Right cardiac atrium (tissue), 5 donors: Measurements from ENCODE around the gene BSND. TPM values are rescaled to one million over a fixed set of nuclear protein-coding genes. Genes with fewer than 3 reads are reported as not detected.
"Not testable (repeated sequence)": the region's sequence is repeated elsewhere in the genome, so short reads cannot be mapped to it uniquely, and the experiment has no call there.

Source experiments
- ATAC-seq, 2 donors: fragments of 200-7000 bp; cut with Tn5 transposase; one replicate each; pipeline versions ENCODE4 v1.8.0 to v1.9.1; 2020; ENCODE audit warnings: moderate library complexity in 2 of 2, mild to moderate bottlenecking in 1 of 2
- DNase-seq, 3 donors: peaks; one replicate each; pipeline ENCODE4 v3.0.0-alpha.2; 2020
- H3K27ac ChIP-seq: one replicate; pipeline ENCODE4 v1.5.1; 2013; ENCODE audit warnings: mild to moderate bottlenecking, low read length, control low read depth, moderate library complexity
- H3K27me3 ChIP-seq: one replicate; pipeline ENCODE4 v1.6.1; 2013; ENCODE audit not compliant: control insufficient read depth, insufficient read depth
- H3K4me1 ChIP-seq: one replicate; pipeline ENCODE4 v1.6.1; 2013; ENCODE audit warnings: low read length; ENCODE audit not compliant: control insufficient read depth, insufficient read depth
- H3K4me3 ChIP-seq: one replicate; pipeline ENCODE4 v1.5.1; 2013; ENCODE audit warnings: low read length, control low read depth
- H3K9me3 ChIP-seq: one replicate; pipeline ENCODE4 v1.6.1; 2013; ENCODE audit warnings: low read length; ENCODE audit not compliant: control insufficient read depth
- whole genome bisulfite sequencing: extraction: QIAGEN DNeasy Blood & Tissue Kit; methylation state at CpG from one replicate; pipeline ENCODE4 v1.1.7; 2013; 5-methylcytosine and 5-hydroxymethylcytosine counted together
- intact Hi-C, 4 donors: fragments of 100-400 bp; cut with DNase I; formaldehyde crosslinking; loops; one replicate each; pipeline versions ENCODE4 v1.11.0 to v1.14.0; 2022 to 2023
- polyA plus RNA-seq: library from polyadenylated mRNA; stranded (reverse); fragments of 200-250 nt; gene quantifications from one replicate; pipeline ENCODE4 v1.2.3, GENCODE V29; 2013
- total RNA-seq, 4 donors: library from RNA; stranded (reverse); fragmentation: NEBNext Ultra II Directional; extraction: Animal tissue kit (Norgen Biotek cat#: 25700); gene quantifications; one replicate each; pipeline ENCODE4 v1.2.1, GENCODE V29; 2021
- donor health status: healthy with polysubstance abuse.
- donor health status: DM: no; HTN: yes; CAD: no.
- donor health status: DM: no; HTN: no; CAD: no.
- donor health status: DM: no; HTN: yes; CAD: no; lungs with severe emphysema.
- donor health status: DM: yes; HTN: yes; CAD: no.

Gene BSND
- total and polyA plus RNA-seq, 5 donors, result not detected

- WGBS, result 83% methylated on average over 4 of the region's 4 CpGs
- H3K27ac ChIP-seq, result no peak overlapping the region
- DNase-seq, result no peak
- no peaks in the 10 kb centered on the region for H3K9me3 ChIP-seq
- ATAC-seq, result no peak
- H3K4me1 ChIP-seq, result no peaks in the 10 kb centered on the region
- H3K27me3 ChIP-seq, result no peaks in the 10 kb centered on the region
- no peak overlapping the region for H3K4me3 ChIP-seq
- intact Hi-C loops, result no loop called here
Measured at GRCh38 chr1:54962612-54963395, 35.9 kb upstream of the BSND start.

DNA sequence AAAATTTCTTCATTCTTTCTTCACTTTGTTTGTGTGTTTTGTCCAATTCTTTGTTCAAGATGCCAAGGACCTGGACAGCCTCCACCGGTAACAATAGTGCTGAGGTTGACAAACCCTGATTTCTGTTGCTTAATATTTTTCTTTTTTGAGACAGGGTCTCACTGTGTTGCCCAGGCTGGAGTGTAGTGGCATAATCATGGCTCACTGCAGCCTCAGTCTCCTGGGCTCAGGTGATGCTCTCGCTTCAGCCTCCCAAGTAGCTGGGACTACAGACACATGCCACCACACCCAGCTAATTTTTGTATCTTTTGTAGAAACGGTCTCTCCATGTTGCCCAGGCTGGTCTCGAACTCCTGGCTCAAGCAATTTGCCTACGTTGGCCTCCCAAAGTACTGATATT, 34.9 kb upstream of the BSND start:
- H3K27me3 ChIP-seq, intact Hi-C loops, H3K9me3 ChIP-seq, H3K4me3 ChIP-seq, ATAC-seq, H3K27ac ChIP-seq, DNase-seq, H3K4me1 ChIP-seq: not testable (repeated sequence)
- 90% methylated on average over 5 of the region's 5 CpGs for WGBS

DNA sequence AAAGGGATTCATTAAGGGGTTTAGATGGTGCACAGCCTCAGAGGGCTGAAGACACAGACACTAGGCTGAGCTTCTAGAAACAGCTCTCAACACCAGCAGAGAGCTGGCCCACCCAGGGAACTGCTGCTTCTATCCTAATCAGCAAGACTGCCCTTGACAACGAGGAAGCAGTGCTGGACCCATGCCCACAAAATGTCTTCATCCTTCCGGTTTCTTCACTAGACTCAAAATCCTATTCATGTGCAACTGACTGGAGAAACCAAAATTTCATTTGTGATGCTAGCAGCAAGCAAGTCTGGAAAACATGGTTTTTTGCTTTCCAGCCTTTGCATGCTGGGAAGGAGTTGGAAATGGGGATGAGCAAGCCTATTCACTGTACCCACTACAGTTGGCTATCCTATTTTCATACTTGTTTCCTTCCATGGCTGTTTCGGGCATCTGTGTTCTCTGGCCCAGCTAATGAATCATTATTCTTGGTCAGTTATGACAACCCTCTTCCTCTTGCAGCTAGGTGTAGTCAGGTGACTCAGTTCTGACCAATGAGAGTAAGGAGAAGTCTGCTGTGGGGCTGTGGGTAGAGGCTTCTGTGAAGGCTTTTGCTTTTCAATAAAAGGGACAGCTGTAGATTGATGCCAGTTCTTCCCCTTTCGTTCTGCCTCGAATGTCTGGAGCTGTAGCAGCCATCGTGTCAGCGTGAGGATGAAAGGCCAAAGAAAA, 33.0 kb upstream of the BSND start:
- Histone ChIP-seq H3K27me3 (no peaks in the 10 kb centered on the region), H3K9me3 (no peaks in the 10 kb centered on the region), H3K27ac (no peak overlapping the region), H3K4me1 (no peaks in the 10 kb centered on the region), H3K4me3 (no peak overlapping the region)
- intact Hi-C loops, result no loop called here
- 46% methylated on average over 7 of the region's 7 CpGs for WGBS
- DNase-seq (peak; percentile 72 to 83 (median 81)), ATAC-seq (peak; percentile 56 to 59)

- ATAC-seq, result no peak
- H3K27ac ChIP-seq, result no peak overlapping the region
- 76% methylated on average over 5 of the region's 5 CpGs for WGBS
Measured at GRCh38 chr1:54967372-54967771, 31.4 kb upstream of the BSND start.

DNA sequence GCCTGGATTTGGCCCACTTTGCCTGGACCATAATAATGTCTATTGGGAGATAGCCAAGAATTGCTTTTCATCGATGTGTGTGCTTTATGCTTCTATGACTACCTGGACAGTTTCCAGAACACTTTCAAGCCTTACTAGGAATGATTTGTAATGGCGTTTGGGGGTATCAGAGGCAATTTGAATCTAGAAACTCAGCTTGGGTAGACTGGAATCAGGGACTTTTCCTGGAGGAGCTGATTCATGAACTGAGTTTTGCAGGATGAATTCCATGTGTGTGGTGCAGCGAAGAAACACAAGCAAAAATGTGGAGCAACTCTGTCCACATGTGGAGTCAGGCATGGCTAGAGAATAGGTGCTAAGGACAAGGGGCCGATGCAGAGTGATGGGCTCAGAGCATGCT, 30.2 kb upstream of the BSND start:
- ATAC-seq, result no peak
- intact Hi-C loops, result no loop called here
- no peaks in the 10 kb centered on the region for H3K9me3 ChIP-seq

More at GRCh38 chr1:54967372-54967771, 31.4 kb upstream of the BSND start:
- no peak overlapping the region for H3K4me3 ChIP-seq
- H3K27me3 ChIP-seq, result no peaks in the 10 kb centered on the region
- intact Hi-C loops, result no loop called here
- DNase-seq, result no peak
- H3K9me3 ChIP-seq, result no peaks in the 10 kb centered on the region
- H3K4me1 ChIP-seq, result no peaks in the 10 kb centered on the region

DNA sequence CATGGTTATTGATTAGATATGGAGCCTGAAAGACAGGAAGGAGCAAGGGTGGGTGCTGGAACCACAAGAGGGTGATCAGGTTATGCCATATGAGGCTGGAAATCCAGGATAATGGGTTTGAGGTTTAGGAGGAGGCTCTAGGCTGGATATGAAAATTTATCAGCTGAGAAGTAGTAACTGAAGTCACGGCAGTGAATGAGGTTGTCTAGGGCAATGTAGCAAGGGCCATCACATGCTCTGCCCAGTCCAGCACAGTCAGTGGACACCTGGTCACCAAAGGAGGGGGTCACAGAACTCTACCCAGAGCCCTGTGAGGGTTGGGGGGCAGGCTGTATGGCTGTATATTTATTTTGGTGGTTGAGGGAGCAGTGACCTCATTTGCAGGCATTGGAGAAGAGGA, 28.9 kb upstream of the BSND start:
- DNase-seq, result no peak
- ATAC-seq, result no peak
- intact Hi-C loops, result no loop called here
- Histone ChIP-seq H3K9me3 (no peaks in the 10 kb centered on the region), H3K4me1 (no peaks in the 10 kb centered on the region), H3K27ac (no peak overlapping the region), H3K27me3 (no peaks in the 10 kb centered on the region), H3K4me3 (no peak overlapping the region)
- 93% methylated on average over 1 of the region's 1 CpG for WGBS

More for the DNA sequence above, 30.2 kb upstream of the BSND start:
- no peaks in the 10 kb centered on the region for H3K4me1 ChIP-seq
- H3K4me3 ChIP-seq, result no peak overlapping the region
- no peak overlapping the region for H3K27ac ChIP-seq
- WGBS, result 73% methylated on average over 4 of the region's 4 CpGs
- no peak for DNase-seq
- no peaks in the 10 kb centered on the region for H3K27me3 ChIP-seq

- Histone ChIP-seq H3K4me3 (no peak overlapping the region), H3K27ac (no peak overlapping the region), H3K4me1 (no peaks in the 10 kb centered on the region), H3K9me3 (no peaks in the 10 kb centered on the region), H3K27me3 (no peaks in the 10 kb centered on the region)
- no peak for DNase-seq
- WGBS, result 82% methylated on average over 5 of the region's 5 CpGs
- ATAC-seq, result no peak
- intact Hi-C loops, result no loop called here
Measured at GRCh38 chr1:54970901-54971300, 27.8 kb upstream of the BSND start.

DNA sequence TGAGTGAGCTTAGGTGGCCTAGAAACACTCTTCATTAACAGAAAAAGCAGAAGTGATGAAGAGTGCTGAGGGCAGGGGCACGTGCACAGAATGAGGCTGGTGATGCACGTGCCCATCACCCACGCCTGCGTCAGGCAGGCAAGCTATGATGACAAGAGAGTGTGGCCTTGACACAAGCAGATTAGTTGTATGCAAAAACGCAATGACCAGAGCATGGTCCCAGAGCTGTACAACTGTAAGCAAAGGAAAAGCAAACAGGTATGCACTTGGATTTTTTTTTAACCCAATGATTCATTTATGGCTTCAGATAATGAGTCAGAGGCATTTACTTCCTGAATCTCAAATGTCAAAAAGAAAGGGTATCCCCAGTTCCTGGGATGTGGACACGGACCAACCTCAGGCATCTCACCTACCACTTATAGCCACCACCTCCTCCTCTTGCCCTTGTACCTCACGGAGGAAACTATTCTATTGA, 27.4 kb upstream of the BSND start:
- WGBS, result 85% methylated on average over 7 of the region's 7 CpGs
- DNase-seq (no peak), ATAC-seq (no peak)
- Histone ChIP-seq H3K27ac (no peak overlapping the region), H3K9me3 (no peaks in the 10 kb centered on the region), H3K4me1 (no peaks in the 10 kb centered on the region), H3K4me3 (no peak overlapping the region), H3K27me3 (no peaks in the 10 kb centered on the region)
- intact Hi-C loops, result no loop called here

GRCh38 chr1:54972436-54972835, 26.3 kb upstream of the BSND start:
- no peaks in the 10 kb centered on the region for H3K27me3 ChIP-seq
- ATAC-seq (no peak), DNase-seq (no peak)
- WGBS, result 88% methylated on average over 4 of the region's 4 CpGs
- no peaks in the 10 kb centered on the region for H3K4me1 ChIP-seq
- H3K4me3 ChIP-seq, result no peak overlapping the region
- H3K9me3 ChIP-seq, result no peaks in the 10 kb centered on the region
- intact Hi-C loops, result no loop called here
- no peak overlapping the region for H3K27ac ChIP-seq

GRCh38 chr1:54973205-54973921, 25.4 kb upstream of the BSND start:
- ATAC-seq (peak; percentile 93 to 97), DNase-seq (peak; percentile 73 to 84 (median 79))
- Histone ChIP-seq H3K27me3 (no peaks in the 10 kb centered on the region), H3K4me3 (no peak overlapping the region), H3K4me1 (no peaks in the 10 kb centered on the region), H3K27ac (peak overlapping the region; percentile 23), H3K9me3 (no peaks in the 10 kb centered on the region)
- intact Hi-C loops, result no loop called here
- WGBS, result 22% methylated on average over 5 of the region's 5 CpGs
